SK-N-MC (cell line): ENCODE data around the gene BAZ2A.
A peak's percentile ranks its signal among the peaks of the same experiment; 100 is the strongest.
"Not testable (repeated sequence)": the region's sequence is repeated elsewhere in the genome, so short reads cannot be mapped to it uniquely, and the experiment has no call there.

Experiments used
- DNase-seq: peaks from one replicate; pipeline ENCODE4 v3.0.0-alpha.2; 2011; ENCODE audit warnings: low read depth, low spot score
- H3K27ac ChIP-seq: fragments of 200-600 bp; sonication (generic); 2 replicates; pipeline ENCODE4 v1.5.1; 2016; ENCODE audit warnings: mixed run types
- H3K36me3 ChIP-seq: fragments of 200-600 bp; sonication (generic); 2 replicates; pipeline ENCODE4 v1.6.1; 2017; ENCODE audit warnings: antibody characterized with exemption, low read length, mixed read lengths; ENCODE audit not compliant: insufficient read depth
- H3K4me3 ChIP-seq: fragments of 200-600 bp; sonication (generic); 2 replicates; pipeline ENCODE4 v1.5.1; 2016
- H3K9ac ChIP-seq: fragments of 200-600 bp; sonication (generic); 2 replicates; pipeline ENCODE4 v1.8.0; 2017; ENCODE audit warnings: mixed run types, mixed read lengths; ENCODE audit not compliant: insufficient read length
- H3K9me3 ChIP-seq: fragments of 200-600 bp; sonication (generic); 2 replicates; pipeline ENCODE4 v1.6.1; 2017; ENCODE audit warnings: low read depth, mild to moderate bottlenecking, antibody characterized with exemption, low read length, moderate library complexity, mixed read lengths
- EZH2 ChIP-seq: fragments of 200-600 bp; sonication (generic); IDR thresholded peaks from one replicate; pipeline ENCODE4 v1.6.1; 2017; ENCODE audit warnings: antibody characterized with exemption
- FOXP2 ChIP-seq: optimal IDR thresholded peaks from 2 replicates; pipeline ENCODE3; 2011; ENCODE audit warnings: mild to moderate bottlenecking, moderate library complexity; ENCODE audit not compliant: insufficient read depth; ENCODE audit errors: extremely low read length, control extremely low read depth
- POLR2AphosphoS5 ChIP-seq: IDR thresholded peaks from 2 replicates; pipeline ENCODE4 v1.6.1; 2012; ENCODE audit warnings: mild to moderate bottlenecking, low read depth, low read length, borderline replicate concordance

BAZ2A gene

DNA sequence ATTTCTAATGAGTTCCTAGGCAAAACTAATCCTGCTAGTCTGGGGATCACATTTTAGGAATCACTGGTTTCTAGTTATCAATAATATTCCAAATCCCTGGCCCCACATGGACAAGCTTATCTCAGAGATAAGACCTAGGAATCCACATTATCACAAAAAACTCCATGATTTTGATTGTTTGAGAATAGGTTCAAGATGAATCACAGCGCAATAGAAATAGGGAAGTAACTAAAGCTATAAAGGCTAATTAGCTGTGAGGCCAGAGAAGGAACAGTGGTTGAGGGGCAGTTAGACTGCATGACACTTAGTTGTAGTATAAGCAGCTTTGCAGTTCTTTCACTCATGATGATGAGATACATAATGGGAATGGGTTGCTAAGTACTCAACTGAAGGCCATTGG is 28.8 kb upstream of the BAZ2A start:
- no peak for DNase-seq
- TF ChIP-seq EZH2 (no peak), FOXP2 (no peak), POLR2AphosphoS5 (0 out of 2 replicates have a peak, but pooled peaks have one; percentile 9)
- peaks cover 17% of the 10 kb centered on the region for H3K36me3 ChIP-seq
- no peak overlapping the region for H3K9ac ChIP-seq
- no peak overlapping the region for H3K4me3 ChIP-seq
- H3K27ac ChIP-seq: peak overlapping the region; percentile 64
- no peaks in the 10 kb centered on the region for H3K9me3 ChIP-seq

DNA sequence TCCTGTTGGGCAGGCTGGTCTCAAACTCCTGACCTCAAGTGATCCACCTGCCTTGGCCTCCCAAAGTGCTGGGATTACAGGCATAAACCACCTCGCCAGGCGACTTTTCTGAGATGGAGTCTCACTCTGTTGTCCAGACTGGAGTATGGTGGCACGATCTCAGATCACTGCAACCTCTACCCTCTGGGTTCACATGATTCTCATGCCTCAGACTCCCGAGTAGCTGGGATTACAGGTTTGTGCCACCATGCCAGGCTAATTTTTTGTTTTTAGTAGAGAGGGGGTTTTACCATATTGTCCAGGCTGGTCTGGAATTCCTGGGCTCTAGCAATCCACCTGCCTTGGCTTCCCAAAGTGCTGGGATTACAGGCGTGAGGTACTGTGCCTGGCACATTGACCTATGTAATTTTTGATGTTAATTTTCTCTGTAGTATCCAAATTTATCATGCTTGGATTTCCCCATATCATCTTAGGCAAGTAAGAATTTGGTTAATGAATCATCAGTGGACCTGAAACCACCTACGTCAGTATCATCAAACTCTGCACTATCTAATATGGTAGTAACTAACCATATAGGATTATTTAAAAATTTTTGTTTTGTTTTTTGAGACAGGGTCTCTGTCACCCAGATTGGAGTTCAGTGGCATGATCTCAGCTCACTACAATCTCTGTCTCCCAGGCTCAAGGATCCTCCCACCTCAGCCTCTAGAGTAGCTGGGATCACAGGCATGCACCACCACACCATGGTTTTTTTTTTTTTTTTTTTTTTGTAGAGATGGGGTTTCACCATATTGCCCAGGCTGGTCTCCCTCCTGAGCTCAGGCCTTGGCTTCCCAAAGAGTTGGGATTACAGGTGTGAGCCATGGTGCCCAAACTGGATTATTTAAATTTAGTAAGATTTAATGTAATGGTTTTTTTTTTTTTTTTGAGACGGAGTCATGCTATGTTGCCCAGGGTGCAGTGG is 27.6 kb upstream of the BAZ2A start:
- DNase-seq: no peak
- H3K36me3 ChIP-seq: peaks cover 6% of the 10 kb centered on the region; the same call in 1 of the 2 replicates
- H3K9me3 ChIP-seq: no peaks in the 10 kb centered on the region
- H3K9ac ChIP-seq: no peak overlapping the region
- H3K4me3 ChIP-seq: no peak overlapping the region
- 0 out of 2 replicates have a peak, but pooled peaks have one; percentile 12 for TF ChIP-seq POLR2AphosphoS5
- no peak for TF ChIP-seq EZH2
- H3K27ac ChIP-seq: no peak overlapping the region

DNA sequence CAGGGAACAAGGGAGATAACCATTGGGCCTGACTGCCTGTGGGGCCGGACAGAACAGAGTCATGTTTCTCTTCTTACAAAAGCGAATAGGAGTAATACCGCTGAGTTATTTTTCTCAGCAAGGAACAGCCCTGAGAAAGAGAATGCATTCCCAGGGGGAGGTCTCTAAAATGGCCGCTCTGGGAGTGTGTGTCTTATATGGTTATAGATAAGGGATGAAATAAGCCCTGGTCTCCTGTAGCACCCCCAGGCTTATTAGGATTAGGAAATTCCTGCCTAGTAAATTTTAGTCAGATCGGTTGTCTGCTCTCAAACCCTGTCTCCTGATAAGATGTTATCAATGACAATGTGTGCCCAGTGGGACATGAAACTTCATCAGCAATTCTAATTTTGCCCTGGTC is 23.7 kb upstream of the BAZ2A start:
- H3K9ac ChIP-seq, H3K9me3 ChIP-seq, DNase-seq, H3K36me3 ChIP-seq, H3K27ac ChIP-seq, H3K4me3 ChIP-seq: not testable (repeated sequence)

DNA sequence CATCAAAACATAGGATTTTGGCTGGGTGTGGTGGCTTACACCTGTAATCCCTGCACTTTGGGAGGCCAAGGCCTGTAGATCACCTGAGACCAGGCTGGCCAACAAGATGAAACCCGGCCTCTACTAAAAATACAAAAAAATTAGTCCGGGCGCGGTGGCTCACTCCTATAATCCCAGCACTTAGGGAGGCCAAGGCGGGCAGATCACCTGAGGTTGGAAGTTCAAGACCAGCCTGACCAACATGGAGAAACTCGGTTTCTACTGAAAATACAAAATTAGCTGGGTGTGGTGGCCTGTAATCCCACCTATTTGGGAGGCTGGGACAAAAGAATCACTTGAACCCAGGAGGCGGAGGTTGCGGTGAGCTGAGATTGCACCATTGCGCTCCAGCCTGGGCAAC is 17.9 kb upstream of the BAZ2A start:
- H3K9ac ChIP-seq, H3K9me3 ChIP-seq, H3K27ac ChIP-seq, DNase-seq, H3K4me3 ChIP-seq: not testable (repeated sequence)
- H3K36me3 ChIP-seq: peaks cover 19% of the 10 kb centered on the region

DNA sequence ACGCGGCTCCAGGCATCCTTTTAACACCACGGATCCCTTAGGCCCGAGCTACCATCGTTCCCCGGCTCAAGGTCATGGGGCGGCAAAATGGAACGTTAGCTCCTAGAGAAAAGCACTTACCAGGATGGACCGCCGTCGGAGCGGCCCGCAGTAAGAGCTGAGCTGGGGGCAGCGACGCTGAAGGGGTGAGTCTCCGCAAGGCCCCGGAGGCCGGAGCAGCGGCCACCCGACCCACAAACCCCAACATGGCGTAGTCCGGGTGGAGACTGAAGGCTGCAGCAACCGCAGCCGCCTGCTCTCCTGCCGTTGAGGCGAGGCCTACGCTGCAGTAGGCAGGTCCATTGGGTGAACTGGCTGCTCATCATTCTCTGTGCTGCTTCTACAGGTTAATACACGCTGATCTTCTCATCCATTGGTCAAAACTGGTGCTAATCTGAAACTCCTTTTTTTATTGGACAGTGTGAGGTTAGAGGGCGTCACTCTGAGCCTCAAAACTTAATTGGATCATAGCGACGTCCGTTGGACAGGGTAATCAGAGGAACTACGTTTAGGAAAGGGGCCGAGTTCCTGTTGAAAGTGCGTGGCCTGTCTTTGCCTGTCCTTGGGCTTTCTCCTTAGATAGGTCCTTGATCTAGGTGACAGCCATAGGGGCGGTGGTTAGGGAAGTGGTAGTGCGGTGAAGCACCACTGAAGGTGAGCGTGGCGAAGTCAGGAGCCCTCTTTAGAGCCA is 15.8 kb upstream of the BAZ2A start, which contains the start of gene ATP5F1B:
Gene ATP5F1B, minus strand, starts transcription at position 268 of the 730 bp plus-strand sequence. Its CDS starts 21 bp downstream, at position 247.
- TF ChIP-seq EZH2 (no peak), POLR2AphosphoS5 (peak; percentile 100)
- Histone ChIP-seq H3K4me3 (peak within 1 kb of the TSS; percentile 94), H3K27ac (peak within 1 kb of the TSS; percentile 91), H3K36me3 (peaks cover 40% of the 10 kb centered on the region), H3K9me3 (no peaks in the 10 kb centered on the region), H3K9ac (peak within 1 kb of the TSS; percentile 97)
- DNase-seq: peak; percentile 100

DNA sequence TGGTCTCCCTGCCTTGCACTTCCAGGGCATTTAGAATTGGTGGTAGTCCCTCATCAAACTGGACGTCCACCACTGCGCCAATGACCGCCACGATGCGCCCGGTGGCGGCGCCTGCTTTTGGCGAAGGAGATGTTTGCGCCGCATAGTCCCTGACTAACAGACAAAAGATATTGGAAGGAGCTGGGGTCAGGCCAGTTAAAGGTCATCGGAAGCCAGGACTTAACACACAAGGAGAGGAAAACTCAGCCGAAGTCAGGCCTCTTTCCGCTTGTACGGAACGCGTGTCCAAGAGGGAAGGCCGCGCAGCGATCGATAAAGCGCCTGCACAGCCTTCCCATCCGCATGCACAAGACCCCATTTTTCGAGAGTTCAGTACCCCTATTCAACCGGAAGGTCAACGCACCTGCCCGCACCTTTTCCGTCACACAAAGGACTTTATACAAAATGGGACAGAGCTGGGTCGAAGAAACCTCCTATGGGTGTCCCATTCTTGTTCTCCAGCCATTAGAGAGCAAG is 15.1 kb upstream of the BAZ2A start:
- H3K9me3 ChIP-seq: no peaks in the 10 kb centered on the region
- H3K9ac ChIP-seq: peak overlapping the region; percentile 97
- H3K4me3 ChIP-seq: peak overlapping the region; percentile 94
- TF ChIP-seq POLR2AphosphoS5: no peak
- TF ChIP-seq FOXP2: no peak
- TF ChIP-seq EZH2: no peak
- DNase-seq: no peak
- H3K36me3 ChIP-seq: peaks cover 46% of the 10 kb centered on the region
- peak overlapping the region; percentile 88 for H3K27ac ChIP-seq

DNA sequence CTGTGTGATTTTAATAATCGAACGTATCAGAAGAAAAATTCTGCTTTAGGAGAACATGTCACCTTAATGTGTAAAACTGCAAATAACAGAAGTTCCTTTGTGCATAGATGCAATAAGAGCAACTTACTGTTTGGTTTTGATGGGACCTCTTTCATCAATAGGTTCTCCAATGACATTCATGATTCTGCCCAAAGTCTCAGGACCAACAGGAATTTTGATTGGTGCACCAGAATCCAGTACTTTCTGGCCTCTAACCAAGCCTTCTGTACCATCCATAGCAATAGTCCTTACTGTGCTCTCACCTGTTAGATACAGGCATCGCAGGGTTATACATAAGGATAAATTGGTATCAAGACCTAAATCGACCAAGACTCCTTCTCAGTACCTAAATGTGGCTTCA is 14.5 kb upstream of the BAZ2A start:
- no peak overlapping the region for H3K27ac ChIP-seq
- peaks cover 52% of the 10 kb centered on the region for H3K36me3 ChIP-seq
- H3K9ac ChIP-seq: peak overlapping the region; percentile 97
- TF ChIP-seq EZH2: no peak
- no peak for TF ChIP-seq POLR2AphosphoS5
- TF ChIP-seq FOXP2: no peak
- no peaks in the 10 kb centered on the region for H3K9me3 ChIP-seq
- no peak for DNase-seq
- peak overlapping the region; percentile 94 for H3K4me3 ChIP-seq

DNA sequence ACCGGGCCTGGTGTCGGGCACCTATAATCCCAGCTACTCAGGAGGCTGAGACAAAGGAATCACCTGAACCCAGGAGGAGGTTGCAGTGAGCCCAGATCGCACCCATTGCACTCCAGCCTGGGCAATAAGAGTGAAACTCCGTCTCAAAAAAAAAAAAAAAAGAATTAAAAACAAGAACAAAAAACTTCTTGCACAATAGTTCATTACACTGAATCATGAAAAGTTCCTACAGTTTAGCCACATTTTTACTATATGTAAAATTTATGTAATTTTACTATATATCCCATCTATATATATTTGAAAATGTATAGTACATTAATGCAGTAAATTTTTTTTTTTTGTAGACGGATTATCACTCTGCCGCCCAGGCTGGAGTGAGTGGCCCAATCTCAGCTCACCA is 11.1 kb upstream of the BAZ2A start:
- peaks cover 76% of the 10 kb centered on the region for H3K36me3 ChIP-seq
- H3K4me3 ChIP-seq: no peak overlapping the region
- DNase-seq: no peak
- H3K27ac ChIP-seq: no peak overlapping the region
- TF ChIP-seq EZH2: no peak
- no peak for TF ChIP-seq FOXP2
- no peak for TF ChIP-seq POLR2AphosphoS5
- H3K9me3 ChIP-seq: no peaks in the 10 kb centered on the region
- no peak overlapping the region for H3K9ac ChIP-seq
